H1 (cell line): ENCODE data around the gene C1orf210. TPM values are rescaled to one million over a fixed set of nuclear protein-coding genes. Genes with fewer than 3 reads are reported as not detected.

Experiments used
- CTCF ChIA-PET: fragments of 300-600 bp; sonication (Branson Sonifier 250); formaldehyde crosslinking; loops from one replicate; lab custom pipeline; 2021; ENCODE audit not compliant: partially characterized antibody; lab: Charles Lee
- POLR2A ChIA-PET: fragments of 300-600 bp; sonication (Branson Sonifier 250); formaldehyde crosslinking; loops from one replicate; lab custom pipeline; 2021; ENCODE audit warnings: inconsistent platforms; ENCODE audit not compliant: partially characterized antibody; lab: Charles Lee
- DNase-seq, 2 experiments: peaks; one replicate each; pipeline versions ENCODE4 v3.0.0 to v3.0.0-alpha.2; 2010 to 2022; ENCODE audit warnings: low spot score in 2 of 2, low read depth in 1 of 2, mixed read lengths in 1 of 2
- FAIRE-seq: peaks from 2 replicates; lab custom pipeline; 2011; peaks lifted over from hg19 to GRCh38; lab: Jason Lieb, UNC
- H2AFZ ChIP-seq: 2 replicates; pipeline ENCODE4 v1.8.1; 2012; ENCODE audit warnings: low read length, inconsistent platforms
- H2AK5ac ChIP-seq: 2 replicates; pipeline ENCODE4 v1.6.1; 2013; ENCODE audit warnings: low read depth, low read length
- H2BK120ac ChIP-seq: replicated peaks from 2 replicates; pipeline ENCODE3; 2013; ENCODE audit warnings: low read depth, low read length, inconsistent platforms
- H2BK12ac ChIP-seq: 2 replicates; pipeline ENCODE4 v1.6.1; 2013; ENCODE audit warnings: low read depth, low read length
- H2BK15ac ChIP-seq: 2 replicates; pipeline ENCODE4 v1.6.1; 2013; ENCODE audit warnings: low read length
- H2BK20ac ChIP-seq: 2 replicates; pipeline ENCODE4 v1.6.1; 2013; ENCODE audit warnings: low read length
- H2BK5ac ChIP-seq: 2 replicates; pipeline ENCODE4 v1.6.1; 2013; ENCODE audit warnings: low read depth, low read length
- H3K14ac ChIP-seq: 2 replicates; pipeline ENCODE4 v1.6.1; 2013; ENCODE audit warnings: inconsistent platforms; ENCODE audit not compliant: insufficient read length
- H3K18ac ChIP-seq: 2 replicates; pipeline ENCODE4 v1.6.1; 2013; ENCODE audit warnings: low read length; ENCODE audit errors: extremely low read depth
- H3K23ac ChIP-seq: 2 replicates; pipeline ENCODE4 v1.6.1; 2013; ENCODE audit warnings: inconsistent platforms; ENCODE audit not compliant: insufficient read length
- H3K23me2 ChIP-seq: 2 replicates; pipeline ENCODE4 v1.6.1; 2013; ENCODE audit warnings: low read depth, low read length
- H3K27ac ChIP-seq: 2 replicates; pipeline ENCODE4 v1.6.1; 2011; ENCODE audit warnings: low read depth, low read length, inconsistent platforms
- H3K27me3 ChIP-seq, 4 experiments: replicated peaks in 1 of 4; 1 replicate in 1 of 4; 2 replicates in 3 of 4; pipeline versions ENCODE4 v1.6.1 to v1.8.1; 2011 to 2013; ENCODE audit warnings: low read length in 3 of 4, mild to moderate bottlenecking in 3 of 4, inconsistent platforms in 2 of 4, mixed read lengths in 2 of 4, moderate library complexity in 1 of 4; ENCODE audit not compliant: control insufficient read depth in 3 of 4, insufficient read depth in 3 of 4; ENCODE audit errors: extremely low read depth in 1 of 4
- H3K36me3 ChIP-seq, 4 experiments: 2 replicates each; pipeline versions ENCODE4 v1.6.1 to v1.8.1; 2011 to 2013; ENCODE audit warnings: mild to moderate bottlenecking in 4 of 4, low read length in 3 of 4, moderate library complexity in 2 of 4, control low read depth in 1 of 4, inconsistent platforms in 1 of 4; ENCODE audit not compliant: insufficient read depth in 4 of 4, control insufficient read depth in 2 of 4
- H3K4ac ChIP-seq: replicated peaks from 2 replicates; pipeline ENCODE3; 2013; ENCODE audit warnings: low read length, low read depth, mixed read lengths, inconsistent platforms; ENCODE audit not compliant: insufficient read length
- H3K4me1 ChIP-seq, 4 experiments: replicated peaks in 1 of 4; 1 replicate in 1 of 4; 2 replicates in 3 of 4; pipeline versions ENCODE4 v1.6.1 to v1.8.1; 2011 to 2013; ENCODE audit warnings: low read length in 3 of 4, inconsistent platforms in 2 of 4, mixed read lengths in 1 of 4; ENCODE audit not compliant: insufficient read depth in 4 of 4, control insufficient read depth in 3 of 4
- H3K4me2 ChIP-seq, 2 experiments: 2 replicates each; pipeline versions ENCODE4 v1.6.1 to v1.8.1; 2011 to 2013; ENCODE audit warnings: low read depth in 2 of 2, low read length in 2 of 2, control low read depth in 1 of 2, inconsistent platforms in 1 of 2, mild to moderate bottlenecking in 1 of 2; ENCODE audit not compliant: insufficient read depth in 1 of 2
- H3K4me3 ChIP-seq, 4 experiments: fragments of 200-600, 300-600 bp in 1 of 4; sonication (generic), shearing (Covaris generic), sonication (Bioruptor Twin) in 1 of 4; 2 replicates each; pipeline versions ENCODE4 v1.5.1 to v1.8.1; 2011 to 2016; ENCODE audit warnings: low read length in 4 of 4, low read depth in 3 of 4, control low read depth in 2 of 4, inconsistent platforms in 2 of 4, mild to moderate bottlenecking in 2 of 4, mixed read lengths in 1 of 4, moderate library complexity in 1 of 4; ENCODE audit not compliant: insufficient read depth in 2 of 4; ENCODE audit errors: extremely low read depth in 1 of 4
- H3K56ac ChIP-seq: replicated peaks from 2 replicates; pipeline ENCODE3; 2013; ENCODE audit warnings: low read depth, mild to moderate bottlenecking, mixed read lengths, low read length, inconsistent platforms; ENCODE audit not compliant: insufficient read length
- H3K79me1 ChIP-seq: 2 replicates; pipeline ENCODE4 v1.6.1; 2013; ENCODE audit warnings: low read depth, low read length, control low read depth
- H3K79me2 ChIP-seq, 2 experiments: 2 replicates each; pipeline versions ENCODE4 v1.6.1 to v1.8.1; 2012 to 2013; ENCODE audit warnings: low read length in 2 of 2, mild to moderate bottlenecking in 2 of 2, inconsistent platforms in 1 of 2; ENCODE audit not compliant: insufficient read depth in 2 of 2, control insufficient read depth in 1 of 2
- H3K9ac ChIP-seq, 4 experiments: replicated peaks in 1 of 4; 1 replicate in 1 of 4; 2 replicates in 3 of 4; pipeline versions ENCODE4 v1.6.1 to v1.8.1; 2011 to 2013; ENCODE audit warnings: low read depth in 3 of 4, low read length in 3 of 4, control low read depth in 2 of 4, mild to moderate bottlenecking in 2 of 4, moderate library complexity in 2 of 4, inconsistent platforms in 1 of 4; ENCODE audit errors: extremely low read depth in 1 of 4
- H3K9me3 ChIP-seq, 2 experiments: 2 replicates each; pipeline versions ENCODE4 v1.6.1 to v1.8.1; 2012 to 2013; ENCODE audit warnings: mild to moderate bottlenecking in 2 of 2, moderate library complexity in 2 of 2, control low read depth in 1 of 2, inconsistent platforms in 1 of 2, low read depth in 1 of 2, low read length in 1 of 2, mixed read lengths in 1 of 2; ENCODE audit not compliant: insufficient read depth in 2 of 2
- H4K20me1 ChIP-seq, 2 experiments: replicated peaks in 1 of 2; 2 replicates each; pipeline versions ENCODE3 to v1.8.1; 2011 to 2013; ENCODE audit warnings: inconsistent platforms in 2 of 2, low read length in 2 of 2, mild to moderate bottlenecking in 1 of 2; ENCODE audit not compliant: insufficient read depth in 2 of 2, control insufficient read depth in 1 of 2
- H4K5ac ChIP-seq: 2 replicates; pipeline ENCODE4 v1.6.1; 2013; ENCODE audit warnings: low read length, low read depth, mixed read lengths, inconsistent platforms; ENCODE audit not compliant: insufficient read length
- H4K8ac ChIP-seq: 2 replicates; pipeline ENCODE4 v1.8.0; 2013; ENCODE audit warnings: mild to moderate bottlenecking, moderate library complexity, low read length, inconsistent platforms; ENCODE audit not compliant: insufficient read depth; ENCODE audit errors: extremely low read depth
- H4K91ac ChIP-seq: replicated peaks from 2 replicates; pipeline ENCODE3; 2013; ENCODE audit warnings: low read length, mixed read lengths, inconsistent platforms; ENCODE audit not compliant: insufficient read length
- ATF3 ChIP-seq: IDR thresholded peaks from 2 replicates; pipeline ENCODE4 v1.6.1; 2011; ENCODE audit warnings: low read depth, mild to moderate bottlenecking, low read length; ENCODE audit not compliant: insufficient read depth
- BRCA1 ChIP-seq: IDR thresholded peaks from 2 replicates; pipeline ENCODE4 v1.6.1; 2012; ENCODE audit warnings: low read depth, low read length, improper control_type of control experiment
- CBX8 ChIP-seq: fragments of 300-800, 300-1000 bp; sonication (generic); IDR thresholded peaks from 2 replicates; pipeline ENCODE4 v1.7.1; 2016; ENCODE audit warnings: low read depth, low read length, borderline replicate concordance
- KDM5A ChIP-seq: fragments of 200-600 bp; IDR thresholded peaks from 2 replicates; pipeline ENCODE4 v1.7.1; 2012; ENCODE audit warnings: mild to moderate bottlenecking, low read length, inconsistent platforms, mixed read lengths
- PHF8 ChIP-seq: fragments of 200-600 bp; sonication (generic); conservative IDR thresholded peaks from 2 replicates; pipeline ENCODE4 v1.7.1; 2012; ENCODE audit warnings: low read depth, mild to moderate bottlenecking, inconsistent platforms, low read length, moderate library complexity
- RNF2 ChIP-seq: fragments of 200-900, 300-1000 bp; sonication (generic); IDR thresholded peaks from 2 replicates; pipeline ENCODE4 v1.7.1; 2016; ENCODE audit warnings: borderline replicate concordance, low read depth, mild to moderate bottlenecking, antibody characterized with exemption, low read length; ENCODE audit not compliant: poor library complexity, severe bottlenecking; ENCODE audit errors: missing control alignments
- SIN3A ChIP-seq, 2 experiments: IDR thresholded peaks in 1 of 2; conservative IDR thresholded peaks in 1 of 2; 2 replicates each; pipeline ENCODE4 v1.6.1; 2011 to 2012; ENCODE audit warnings: low read length in 2 of 2, improper control_type of control experiment in 1 of 2, low read depth in 1 of 2, mild to moderate bottlenecking in 1 of 2
- SP4 ChIP-seq: IDR thresholded peaks from 2 replicates; pipeline ENCODE4 v1.6.1; 2012; ENCODE audit warnings: low read length, inconsistent platforms
- TCF12 ChIP-seq: IDR thresholded peaks from 2 replicates; pipeline ENCODE4 v1.6.1; 2011; ENCODE audit warnings: low read depth, mild to moderate bottlenecking, low read length
- USF2 ChIP-seq: IDR thresholded peaks from 2 replicates; pipeline ENCODE4 v1.6.1; 2011; ENCODE audit warnings: low read length, improper control_type of control experiment
- YY1 ChIP-seq: IDR thresholded peaks from 2 replicates; pipeline ENCODE4 v1.6.1; 2011; ENCODE audit warnings: low read depth, mild to moderate bottlenecking, low read length
- ZNF274 ChIP-seq: IDR thresholded peaks from 2 replicates; pipeline ENCODE4 v1.7.0; 2012; ENCODE audit warnings: low read length, borderline replicate concordance; ENCODE audit errors: extremely low read depth
- WGBS, 2 experiments: shearing (Covaris generic) in 1 of 2; methylation state at CpG; one replicate each; pipeline versions ENCODE4 v1.1.6 to v1.1.7; 2013 to 2015; ENCODE audit warnings: low lambda C conversion rate in 2 of 2, mixed read lengths in 2 of 2, inconsistent platforms in 1 of 2, low coverage in 1 of 2, missing lambda C conversion rate in 1 of 2; ENCODE audit not compliant: insufficient replicate concordance in 2 of 2, insufficient coverage in 1 of 2, insufficient read length in 1 of 2; ENCODE audit errors: extremely low coverage in 1 of 2, missing lambda C conversion rate in 1 of 2; 5-methylcytosine and 5-hydroxymethylcytosine counted together
- polyA plus RNA-seq, 7 experiments: library from polyadenylated mRNA; depleted of rRNA in 3 of 7; stranded (reverse) in 5 of 7; unstranded in 2 of 7; fragments of >200 nt in 5 of 7; fragments of 200-250 nt in 2 of 7; gene quantifications; 1 replicate in 5 of 7; 2 replicates in 1 of 7; 4 replicates in 1 of 7; pipeline versions ENCODE4 v1.2.1 to v1.2.3, GENCODE V29; 2011 to 2013; ENCODE audit warnings: missing spikeins in 2 of 7, mixed read lengths in 2 of 7
- total RNA-seq: library from RNA; stranded (reverse); fragmentation: NEBNext Ultra II Directional; extraction: Animal tissue kit (Norgen Biotek cat#: 25700); gene quantifications from 2 replicates; pipeline ENCODE4 v1.2.1, GENCODE V29; 2021

C1orf210 gene
- total and polyA plus RNA-seq, 2 of the 8 experiments (the other 6 are each of a cell fraction or from before 2014, with no cell fraction given), result 12.0 to 27.9 TPM

GRCh38 chr1:43241413-43241836, 44.0 kb downstream of the C1orf210 start:
- H3K4ac ChIP-seq, result no peak overlapping the region
- H2BK12ac ChIP-seq, result no peak overlapping the region
- H4K5ac ChIP-seq, result no peak overlapping the region
- H3K27me3 ChIP-seq, result no peaks in the 10 kb centered on the region
- no peak overlapping the region for H2AFZ ChIP-seq
- FAIRE-seq, result no peak
- no peak for DNase-seq
- no peaks in the 10 kb centered on the region for H3K4me1 ChIP-seq
- H3K79me2 ChIP-seq, result no peaks in the 10 kb centered on the region
- no peaks in the 10 kb centered on the region for H4K20me1 ChIP-seq
- CTCF ChIA-PET, result interaction anchor here (3.7 kb wide), 1 partner anchor 172 kb away, joined by 24 read pairs; no protein-coding TSS in a partner anchor
- WGBS, 2 experiments, result 84% methylated on average over 6 of the region's 6 CpGs; no CpG with 5 or more reads in 1 of the 2 experiments
- H3K79me1 ChIP-seq, result no peaks in the 10 kb centered on the region
- H3K23ac ChIP-seq, result no peak overlapping the region
- no peak overlapping the region for H3K9ac ChIP-seq
- peaks cover 4 to 16% of the 10 kb centered on the region in 2 experiments; a peak in 3 of 4 replicates for H3K9me3 ChIP-seq
- H3K23me2 ChIP-seq, result no peaks in the 10 kb centered on the region
- no peak overlapping the region for H3K14ac ChIP-seq
- no peak overlapping the region for H2BK120ac ChIP-seq
- H2BK20ac ChIP-seq, result no peak overlapping the region
- H2BK15ac ChIP-seq, result no peak overlapping the region
- H3K36me3 ChIP-seq, result no peaks in the 10 kb centered on the region
- POLR2A ChIA-PET, result interaction anchor here (2.0 kb wide), 1 partner anchor 15 kb away, joined by 5 read pairs; no protein-coding TSS in a partner anchor
- no peak overlapping the region for H4K91ac ChIP-seq
- no peak overlapping the region for H4K8ac ChIP-seq
- no peak overlapping the region for H3K18ac ChIP-seq
- no peak overlapping the region for H3K27ac ChIP-seq
- H2AK5ac ChIP-seq, result no peak overlapping the region
- H2BK5ac ChIP-seq, result no peak overlapping the region
- H3K4me2 ChIP-seq, result no peak overlapping the region
- H3K4me3 ChIP-seq, result no peak overlapping the region
- no peak overlapping the region for H3K56ac ChIP-seq
- no peak for TF ChIP-seq KDM5A
- TF ChIP-seq PHF8, result no peak
- TF ChIP-seq ZNF274, result no peak
- TF ChIP-seq BRCA1, result no peak
- TF ChIP-seq SP4, result no peak
- no peak for TF ChIP-seq SIN3A (conservative IDR thresholded peaks at IDR 0.05 in 1 of 2, IDR thresholded peaks at IDR 0.05 in 1 of 2; ENCODE audit: low read depth in 1 of 2, low read length in 2 of 2)
- TF ChIP-seq ATF3, result no peak
- no peak for TF ChIP-seq RNF2
- TF ChIP-seq CBX8, result no peak
- no peak for TF ChIP-seq YY1
- TF ChIP-seq USF2, result no peak
- no peak for TF ChIP-seq TCF12
